ENCODE results near the gene RPA3.

RPA3 gene

GRCh38 chr7:7719236-7719635, 829 bp upstream of the RPA3 start:
- ChIA-PET CTCF (no interaction called here), POLR2A (ENCODE audit: low non-redundant PET) (no interaction called here)
- TF ChIP-seq CTCF (conservative IDR thresholded peaks at IDR 0.05; ENCODE audit: low read depth) = no peak
- H3K27ac ChIP-seq = no peak overlapping the region
- peak; percentile 76 for DNase-seq (ENCODE audit: low spot score)

DNA sequence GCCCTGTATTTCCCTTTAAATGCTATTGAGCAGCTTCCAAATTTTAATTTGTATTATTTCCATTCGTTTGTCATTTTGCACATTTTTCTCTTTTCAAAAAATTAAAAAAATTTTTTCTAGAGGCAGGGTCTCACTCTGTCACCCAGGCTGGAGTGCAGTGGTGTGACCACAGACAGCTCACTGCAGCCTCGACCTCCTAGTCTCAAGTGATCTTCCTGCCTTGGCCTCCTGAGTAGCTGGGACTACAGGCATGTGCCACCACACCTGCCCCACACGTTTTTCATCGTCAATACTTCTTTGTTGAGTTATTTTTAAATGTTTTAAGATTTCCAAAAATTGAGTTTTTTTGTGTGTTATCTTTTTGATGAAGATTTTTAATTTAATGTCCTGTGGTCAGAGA, 4.7 kb downstream of the RPA3 start:
- TF ChIP-seq CTCF (conservative IDR thresholded peaks at IDR 0.05; ENCODE audit: low read depth) = no peak
- no peak overlapping the region for H3K27ac ChIP-seq
- POLR2A ChIA-PET (ENCODE audit: low non-redundant PET) = no interaction called here
- DNase-seq (ENCODE audit: low spot score) = no peak
- CTCF ChIA-PET = no interaction called here

- ChIA-PET POLR2A (ENCODE audit: low non-redundant PET) (no interaction called here), CTCF (no interaction called here)
- TF ChIP-seq CTCF (conservative IDR thresholded peaks at IDR 0.05; ENCODE audit: low read depth) = no peak
- no peak overlapping the region for H3K27ac ChIP-seq
- no peak for DNase-seq (ENCODE audit: low spot score)
Measured at GRCh38 chr7:7710469-7710868, 7.9 kb downstream of the RPA3 start.

DNA sequence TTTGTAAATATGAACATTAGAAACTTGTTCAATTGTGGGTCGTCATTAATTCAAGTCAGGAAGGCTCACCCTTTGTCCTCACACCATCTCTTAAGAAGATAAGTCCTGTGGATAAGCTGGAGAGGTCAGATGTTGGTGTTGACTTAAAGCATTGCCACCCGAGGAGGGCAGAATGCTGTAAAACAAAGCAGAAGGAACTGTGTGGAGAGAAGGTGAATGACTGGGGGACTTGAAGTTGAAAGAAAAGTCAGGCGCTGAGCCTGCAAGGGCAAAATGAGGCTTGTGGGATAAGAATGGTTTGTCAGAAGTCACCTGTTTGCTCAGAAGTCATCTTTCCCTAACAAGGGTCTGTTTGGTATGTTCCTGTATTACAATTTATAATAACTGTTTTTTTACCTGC, 9.1 kb downstream of the RPA3 start:
- H3K27ac ChIP-seq = no peak overlapping the region
- POLR2A ChIA-PET (ENCODE audit: low non-redundant PET) = no interaction called here
- CTCF ChIA-PET = no interaction called here
- DNase-seq (ENCODE audit: low spot score) = no peak
- TF ChIP-seq CTCF (conservative IDR thresholded peaks at IDR 0.05; ENCODE audit: low read depth) = no peak

DNA sequence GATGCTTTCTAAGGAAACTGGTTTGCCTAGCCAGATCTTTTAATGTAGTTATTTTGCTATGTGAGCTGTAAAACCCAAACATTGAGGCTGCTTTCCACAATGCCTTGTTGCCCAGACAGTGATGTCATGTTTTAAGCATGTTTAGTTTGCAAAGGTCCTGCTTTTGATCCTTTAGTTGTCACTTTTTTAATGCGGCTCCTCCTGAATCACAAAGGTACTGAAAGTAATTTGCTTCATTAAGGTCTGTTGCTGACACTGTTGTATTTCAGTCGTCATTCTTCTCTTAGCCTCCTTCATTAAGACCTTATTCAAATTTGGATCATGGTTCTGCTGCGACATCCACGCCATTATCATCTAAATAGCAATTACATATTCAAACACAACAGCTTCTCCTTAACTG, 10.6 kb downstream of the RPA3 start:
- no peak for TF ChIP-seq CTCF (conservative IDR thresholded peaks at IDR 0.05; ENCODE audit: low read depth)
- ChIA-PET POLR2A (ENCODE audit: low non-redundant PET) (no interaction called here), CTCF (no interaction called here)
- H3K27ac ChIP-seq = no peak overlapping the region
- DNase-seq (ENCODE audit: low spot score) = no peak

- no peak for DNase-seq (ENCODE audit: low spot score)
- CTCF ChIA-PET = no interaction called here
- POLR2A ChIA-PET (ENCODE audit: low non-redundant PET) = no interaction called here
- H3K27ac ChIP-seq = no peak overlapping the region
- TF ChIP-seq CTCF (conservative IDR thresholded peaks at IDR 0.05; ENCODE audit: low read depth) = no peak
Measured at GRCh38 chr7:7707246-7707645, 11.2 kb downstream of the RPA3 start.

GRCh38 chr7:7706556-7707172, 11.7 kb downstream of the RPA3 start:
- no peak for TF ChIP-seq CTCF (conservative IDR thresholded peaks at IDR 0.05; ENCODE audit: low read depth)
- H3K27ac ChIP-seq = no peak overlapping the region
- POLR2A ChIA-PET (ENCODE audit: low non-redundant PET) = no interaction called here
- CTCF ChIA-PET = interaction anchor here (0.6 kb wide), 1 partner anchor 19 kb away, joined by 3 read pairs; no protein-coding TSS in a partner anchor
- no peak for DNase-seq (ENCODE audit: low spot score)

Measured in RWPE1 (cell line).